Measurements from ENCODE around the gene XPO6.

XPO6 gene, protein sequence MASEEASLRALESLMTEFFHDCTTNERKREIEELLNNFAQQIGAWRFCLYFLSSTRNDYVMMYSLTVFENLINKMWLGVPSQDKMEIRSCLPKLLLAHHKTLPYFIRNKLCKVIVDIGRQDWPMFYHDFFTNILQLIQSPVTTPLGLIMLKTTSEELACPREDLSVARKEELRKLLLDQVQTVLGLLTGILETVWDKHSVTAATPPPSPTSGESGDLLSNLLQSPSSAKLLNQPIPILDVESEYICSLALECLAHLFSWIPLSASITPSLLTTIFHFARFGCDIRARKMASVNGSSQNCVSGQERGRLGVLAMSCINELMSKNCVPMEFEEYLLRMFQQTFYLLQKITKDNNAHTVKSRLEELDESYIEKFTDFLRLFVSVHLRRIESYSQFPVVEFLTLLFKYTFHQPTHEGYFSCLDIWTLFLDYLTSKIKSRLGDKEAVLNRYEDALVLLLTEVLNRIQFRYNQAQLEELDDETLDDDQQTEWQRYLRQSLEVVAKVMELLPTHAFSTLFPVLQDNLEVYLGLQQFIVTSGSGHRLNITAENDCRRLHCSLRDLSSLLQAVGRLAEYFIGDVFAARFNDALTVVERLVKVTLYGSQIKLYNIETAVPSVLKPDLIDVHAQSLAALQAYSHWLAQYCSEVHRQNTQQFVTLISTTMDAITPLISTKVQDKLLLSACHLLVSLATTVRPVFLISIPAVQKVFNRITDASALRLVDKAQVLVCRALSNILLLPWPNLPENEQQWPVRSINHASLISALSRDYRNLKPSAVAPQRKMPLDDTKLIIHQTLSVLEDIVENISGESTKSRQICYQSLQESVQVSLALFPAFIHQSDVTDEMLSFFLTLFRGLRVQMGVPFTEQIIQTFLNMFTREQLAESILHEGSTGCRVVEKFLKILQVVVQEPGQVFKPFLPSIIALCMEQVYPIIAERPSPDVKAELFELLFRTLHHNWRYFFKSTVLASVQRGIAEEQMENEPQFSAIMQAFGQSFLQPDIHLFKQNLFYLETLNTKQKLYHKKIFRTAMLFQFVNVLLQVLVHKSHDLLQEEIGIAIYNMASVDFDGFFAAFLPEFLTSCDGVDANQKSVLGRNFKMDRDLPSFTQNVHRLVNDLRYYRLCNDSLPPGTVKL

DNA sequence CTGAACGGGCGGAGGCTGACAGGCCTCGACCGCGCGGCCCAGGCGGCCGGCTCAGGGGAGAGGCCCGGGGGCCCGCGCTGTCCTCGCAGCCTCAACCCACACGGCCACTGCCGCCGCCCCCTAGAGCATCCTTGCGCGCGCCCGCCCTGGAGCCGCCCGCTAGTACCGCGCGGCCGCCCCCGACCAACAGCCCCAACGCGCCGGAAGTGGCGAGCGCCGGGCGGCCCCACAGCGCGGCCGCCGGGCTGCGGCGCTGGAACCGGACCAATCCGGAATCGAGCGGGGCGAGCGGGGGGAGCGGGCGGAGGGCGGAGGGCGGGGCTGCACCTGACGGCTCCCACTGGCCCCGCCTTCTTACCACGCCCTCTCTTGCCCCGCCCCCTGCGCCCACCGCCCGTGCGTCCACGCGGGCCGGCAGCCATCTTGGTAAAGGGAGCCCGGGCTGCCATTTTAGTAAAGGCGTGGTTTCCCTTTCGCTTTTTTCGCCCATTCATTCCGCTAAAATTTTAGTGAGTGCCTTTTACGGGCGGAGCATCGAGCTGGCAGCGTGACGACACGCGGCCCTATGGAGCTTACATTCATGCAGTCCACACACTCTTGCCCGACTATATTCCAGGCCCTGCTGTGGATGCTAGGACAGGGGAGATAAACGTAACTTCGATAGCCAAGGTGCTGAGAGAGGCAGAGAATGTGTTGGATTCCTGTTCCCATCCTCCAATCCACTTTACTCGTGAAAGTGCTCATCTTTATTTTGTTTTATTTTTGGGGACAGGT lies at the start of gene XPO6:
XPO6 (minus strand) TSS at position 208 of the 774 bp plus-strand sequence. CDS start 597 bp downstream, outside the sequence.
- TF ChIP-seq, protein P1, sequence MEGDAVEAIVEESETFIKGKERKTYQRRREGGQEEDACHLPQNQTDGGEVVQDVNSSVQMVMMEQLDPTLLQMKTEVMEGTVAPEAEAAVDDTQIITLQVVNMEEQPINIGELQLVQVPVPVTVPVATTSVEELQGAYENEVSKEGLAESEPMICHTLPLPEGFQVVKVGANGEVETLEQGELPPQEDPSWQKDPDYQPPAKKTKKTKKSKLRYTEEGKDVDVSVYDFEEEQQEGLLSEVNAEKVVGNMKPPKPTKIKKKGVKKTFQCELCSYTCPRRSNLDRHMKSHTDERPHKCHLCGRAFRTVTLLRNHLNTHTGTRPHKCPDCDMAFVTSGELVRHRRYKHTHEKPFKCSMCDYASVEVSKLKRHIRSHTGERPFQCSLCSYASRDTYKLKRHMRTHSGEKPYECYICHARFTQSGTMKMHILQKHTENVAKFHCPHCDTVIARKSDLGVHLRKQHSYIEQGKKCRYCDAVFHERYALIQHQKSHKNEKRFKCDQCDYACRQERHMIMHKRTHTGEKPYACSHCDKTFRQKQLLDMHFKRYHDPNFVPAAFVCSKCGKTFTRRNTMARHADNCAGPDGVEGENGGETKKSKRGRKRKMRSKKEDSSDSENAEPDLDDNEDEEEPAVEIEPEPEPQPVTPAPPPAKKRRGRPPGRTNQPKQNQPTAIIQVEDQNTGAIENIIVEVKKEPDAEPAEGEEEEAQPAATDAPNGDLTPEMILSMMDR (conservative IDR thresholded peaks at IDR 0.05; ENCODE audit: control insufficient read depth, insufficient read depth, low read depth, low read length), result no peak
- peak within 1 kb of the TSS; percentile 86 for H3K4me3 ChIP-seq (ENCODE audit: control insufficient read depth, low read depth, low read length)
- peak; percentile 89 for DNase-seq (ENCODE audit: low read depth)

DNA sequence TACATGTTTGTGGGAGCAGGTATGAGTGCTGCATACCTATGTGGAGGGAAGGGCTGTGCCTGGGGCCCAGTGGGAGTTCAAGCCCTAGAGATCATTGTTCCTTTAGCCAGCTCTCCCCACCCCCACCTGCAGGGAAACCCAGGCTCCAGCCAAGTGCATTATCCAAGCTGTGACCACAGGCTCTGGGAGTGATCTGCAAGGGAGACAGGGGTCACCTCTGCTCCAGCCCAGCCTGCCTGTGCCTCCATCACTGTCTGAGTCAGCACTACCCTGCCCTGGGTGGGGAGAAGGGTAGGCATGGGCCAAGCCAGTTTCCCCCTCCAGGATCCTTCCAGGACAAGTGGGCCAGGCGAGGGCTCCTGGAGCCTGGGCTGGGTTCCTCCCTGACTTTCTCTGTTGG lies 48.4 kb upstream of the XPO6 start:
- no peak for DNase-seq (ENCODE audit: low read depth)
- TF ChIP-seq, protein P1 (conservative IDR thresholded peaks at IDR 0.05; ENCODE audit: control insufficient read depth, insufficient read depth, low read depth, low read length), result no peak
- no peak overlapping the region for H3K4me3 ChIP-seq (ENCODE audit: control insufficient read depth, low read depth, low read length)

DNA sequence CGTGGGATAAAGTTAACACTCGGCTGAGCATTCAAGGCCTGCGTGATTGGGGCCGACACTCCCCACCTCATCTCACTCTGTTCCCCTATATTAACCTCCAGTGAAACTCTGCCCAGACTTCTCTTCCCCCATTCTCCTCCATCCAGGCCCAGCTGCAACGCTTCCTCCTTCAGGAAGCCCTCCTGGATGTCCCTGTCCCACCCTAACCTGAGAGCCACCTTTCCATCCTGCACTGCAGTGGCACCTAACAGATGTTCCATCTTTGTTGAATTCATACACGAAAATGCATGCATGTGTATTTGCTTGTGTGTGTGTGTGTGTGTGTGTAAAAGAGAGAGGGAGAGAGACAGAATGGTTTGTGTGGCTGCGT lies 48.0 kb upstream of the XPO6 start:
- TF ChIP-seq, protein P1 (conservative IDR thresholded peaks at IDR 0.05; ENCODE audit: control insufficient read depth, insufficient read depth, low read depth, low read length), result no peak
- no peak overlapping the region for H3K4me3 ChIP-seq (ENCODE audit: control insufficient read depth, low read depth, low read length)
- DNase-seq (ENCODE audit: low read depth), result no peak

DNA sequence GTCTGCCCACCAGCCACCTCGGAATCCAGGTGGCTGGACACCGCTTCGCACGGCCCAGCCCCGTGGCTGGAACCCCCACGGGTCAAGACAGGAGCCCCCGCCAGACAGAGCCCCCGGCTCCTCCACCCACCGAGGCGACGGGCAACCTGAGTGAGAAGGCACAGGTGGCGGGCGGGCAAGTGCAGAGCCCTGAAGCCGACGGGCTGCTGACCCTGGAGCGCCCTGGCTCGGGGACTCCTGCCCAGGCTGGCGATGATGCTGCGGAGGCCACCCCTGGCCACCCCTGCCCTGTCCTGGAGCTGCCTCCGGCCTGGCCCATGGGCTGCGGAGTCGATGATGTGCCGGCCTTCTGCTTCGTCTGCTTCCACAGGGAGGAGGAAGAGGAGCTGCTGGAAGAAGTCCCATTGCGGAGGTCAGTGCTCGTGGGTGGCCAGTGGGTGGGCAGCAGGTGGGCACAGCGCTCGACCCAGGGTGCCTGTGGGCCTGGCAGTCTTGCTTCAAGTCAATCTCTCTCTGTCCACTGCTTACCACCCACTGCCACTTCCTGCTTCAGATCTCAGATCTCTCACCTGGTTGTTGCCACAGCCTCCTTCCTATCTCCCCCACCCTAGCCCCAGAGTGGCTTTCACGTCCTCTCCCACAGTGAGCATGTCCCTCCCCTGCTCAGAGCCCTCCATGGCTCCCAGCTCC lies 47.5 kb upstream of the XPO6 start:
- no peak for DNase-seq (ENCODE audit: low read depth)
- TF ChIP-seq, protein P1 (conservative IDR thresholded peaks at IDR 0.05; ENCODE audit: control insufficient read depth, insufficient read depth, low read depth, low read length), result no peak
- no peak overlapping the region for H3K4me3 ChIP-seq (ENCODE audit: control insufficient read depth, low read depth, low read length)

DNA sequence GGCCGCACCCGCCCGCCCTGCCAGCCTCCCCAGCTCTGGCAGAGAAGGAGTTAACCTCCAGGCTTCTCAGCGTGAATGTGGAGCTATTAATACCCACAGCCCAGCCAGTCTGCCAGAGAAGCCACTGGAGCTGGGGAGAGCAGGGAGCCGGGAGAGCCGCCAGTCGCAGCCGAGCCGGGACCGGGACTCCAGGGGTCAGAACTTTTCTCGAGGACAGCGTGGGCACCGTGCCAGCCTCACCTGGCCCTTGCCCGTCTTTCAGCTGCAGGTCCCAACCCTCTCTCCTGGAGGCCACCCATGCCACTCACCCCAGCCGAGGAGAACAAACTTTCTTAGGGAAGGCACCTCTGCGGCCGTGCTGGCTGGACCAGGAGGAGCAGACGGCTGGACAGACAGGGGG lies 46.8 kb upstream of the XPO6 start:
- TF ChIP-seq, protein P1 (conservative IDR thresholded peaks at IDR 0.05; ENCODE audit: control insufficient read depth, insufficient read depth, low read depth, low read length), result no peak
- no peak overlapping the region for H3K4me3 ChIP-seq (ENCODE audit: control insufficient read depth, low read depth, low read length)
- no peak for DNase-seq (ENCODE audit: low read depth)
